SK-N-SH (cell line): ENCODE data around the gene TFB1M. TPM values are rescaled to one million over a fixed set of nuclear protein-coding genes. Genes with fewer than 3 reads are reported as not detected.

Experiments
- CTCF ChIA-PET: fragments of 300-600, 350-600 bp; formaldehyde crosslinking; extraction: SDS; loops from one replicate; lab custom pipeline; 2021; lab: Yijun Ruan, JAX
- POLR2A ChIA-PET: fragments of 350-600 bp; sonication (Branson Sonifier 250); formaldehyde crosslinking; extraction: SDS; loops from one replicate; lab custom pipeline; 2020; ENCODE audit warnings: antibody characterized with exemption, inconsistent platforms; lab: Yijun Ruan, JAX
- DNase-seq: peaks from one replicate; pipeline ENCODE4 v3.0.0; 2012
- H2AFZ ChIP-seq: fragments of 200-600 bp; sonication (generic); 2 replicates; pipeline ENCODE4 v1.8.1; 2016; ENCODE audit warnings: antibody characterized with exemption, mild to moderate bottlenecking, low read depth
- H3F3A ChIP-seq: fragments of 200-600 bp; sonication (generic); replicated peaks from 2 replicates; pipeline ENCODE3; 2016; ENCODE audit warnings: antibody characterized with exemption, mild to moderate bottlenecking; ENCODE audit not compliant: insufficient read depth
- H3K27ac ChIP-seq, 2 experiments: fragments of 200-500 bp in 1 of 2; fragments of 200-600 bp in 1 of 2; sonication (Bioruptor generic) in 1 of 2; sonication (generic), shearing (Covaris generic) in 1 of 2; 2 replicates each; pipeline versions ENCODE4 v1.5.1 to v1.6.1; 2014 to 2016; ENCODE audit warnings: low read depth in 2 of 2, inconsistent platforms in 1 of 2, low read length in 1 of 2, mild to moderate bottlenecking in 1 of 2, mixed read lengths in 1 of 2
- H3K27me3 ChIP-seq: fragments of 200-600 bp; sonication (generic), shearing (Covaris generic); 2 replicates; pipeline ENCODE4 v1.6.1; 2016; ENCODE audit warnings: mixed run types; ENCODE audit not compliant: insufficient read depth
- H3K36me3 ChIP-seq, 2 experiments: fragments of 200-500 bp in 1 of 2; fragments of 200-600 bp in 1 of 2; sonication (Bioruptor generic) in 1 of 2; sonication (generic) in 1 of 2; replicated peaks in 1 of 2; 2 replicates each; pipeline versions ENCODE3 to v1.5.1; 2014 to 2016; ENCODE audit warnings: low read length in 1 of 2, mild to moderate bottlenecking in 1 of 2; ENCODE audit not compliant: insufficient read depth in 2 of 2, control insufficient read depth in 1 of 2
- H3K4me1 ChIP-seq, 2 experiments: fragments of 200-500 bp in 1 of 2; fragments of 200-600 bp in 1 of 2; sonication (Bioruptor generic) in 1 of 2; sonication (generic), shearing (Covaris generic) in 1 of 2; 2 replicates each; pipeline versions ENCODE4 v1.5.1 to v1.6.1; 2014 to 2016; ENCODE audit warnings: low read depth in 1 of 2, low read length in 1 of 2, mixed run types in 1 of 2; ENCODE audit not compliant: insufficient read depth in 2 of 2, control insufficient read depth in 1 of 2
- H3K4me2 ChIP-seq: fragments of 200-600 bp; sonication (generic), shearing (Covaris generic); 2 replicates; pipeline ENCODE4 v1.6.1; 2017; ENCODE audit warnings: mixed run types
- H3K4me3 ChIP-seq, 2 experiments: fragments of 200-500 bp in 1 of 2; fragments of 200-600 bp in 1 of 2; sonication (Bioruptor generic) in 1 of 2; sonication (generic), shearing (Covaris generic) in 1 of 2; 2 replicates each; pipeline versions ENCODE4 v1.5.1 to v1.8.1; 2014 to 2016; ENCODE audit warnings: low read depth in 2 of 2, inconsistent platforms in 1 of 2, low read length in 1 of 2, mild to moderate bottlenecking in 1 of 2, mixed read lengths in 1 of 2, moderate library complexity in 1 of 2
- H3K79me2 ChIP-seq: fragments of 200-600 bp; sonication (generic); 2 replicates; pipeline ENCODE4 v1.8.1; 2017; ENCODE audit warnings: mild to moderate bottlenecking; ENCODE audit not compliant: insufficient read depth
- H3K9ac ChIP-seq: fragments of 200-600 bp; sonication (generic); 2 replicates; pipeline ENCODE4 v1.6.1; 2017; ENCODE audit warnings: mixed run types
- H3K9me2 ChIP-seq: fragments of 200-600 bp; sonication (generic); 2 replicates; pipeline ENCODE4 v1.6.1; 2017; ENCODE audit warnings: mixed run types
- H3K9me3 ChIP-seq: fragments of 200-600 bp; sonication (generic); 2 replicates; pipeline ENCODE4 v1.6.1; 2017; ENCODE audit warnings: mixed run types, mild to moderate bottlenecking, moderate library complexity
- H4K20me1 ChIP-seq: fragments of 200-600 bp; sonication (generic); 2 replicates; pipeline ENCODE4 v1.6.1; 2017; ENCODE audit warnings: mild to moderate bottlenecking, mixed run types; ENCODE audit not compliant: insufficient read depth
- CHD2 ChIP-seq: fragments of 150-350 bp; IDR thresholded peaks from 2 replicates; pipeline ENCODE4 v1.6.1; 2018; ENCODE audit warnings: low read length; ENCODE audit not compliant: partially characterized antibody
- ELF1 ChIP-seq: IDR thresholded peaks from 2 replicates; pipeline ENCODE4 v1.4.0; 2012
- EP300 ChIP-seq, 2 experiments: IDR thresholded peaks; 2 replicates each; pipeline versions ENCODE4 v1.4.0 to v1.6.1; 2012; ENCODE audit warnings: borderline replicate concordance in 1 of 2, low read depth in 1 of 2, low read length in 1 of 2
- EZH2phosphoT487 ChIP-seq: fragments of 200-600 bp; sonication (generic); IDR thresholded peaks from 2 replicates; pipeline ENCODE4 v1.6.1; 2017; ENCODE audit warnings: low read depth, mixed run types, mild to moderate bottlenecking, antibody characterized with exemption, moderate library complexity, borderline replicate concordance
- FOSL2 ChIP-seq: IDR thresholded peaks from 2 replicates; pipeline ENCODE4 v1.4.0; 2012; ENCODE audit warnings: low read depth, mild to moderate bottlenecking, moderate library complexity, borderline replicate concordance
- FOXM1 ChIP-seq: IDR thresholded peaks from 2 replicates; pipeline ENCODE4 v1.4.0; 2012; ENCODE audit warnings: low read depth, mild to moderate bottlenecking
- GATA2 ChIP-seq: sonication (generic); formaldehyde crosslinking; IDR thresholded peaks from 2 replicates; pipeline ENCODE4 v1.5.0; 2020; ENCODE audit warnings: mild to moderate bottlenecking, missing genetic modification reagents
- JUND ChIP-seq: IDR thresholded peaks from 2 replicates; pipeline ENCODE4 v1.4.0; 2012
- MXI1 ChIP-seq: IDR thresholded peaks from 2 replicates; pipeline ENCODE4 v1.6.1; 2012; ENCODE audit warnings: mild to moderate bottlenecking, low read depth, low read length, improper control_type of control experiment
- NFIC ChIP-seq: IDR thresholded peaks from 2 replicates; pipeline ENCODE4 v1.4.0; 2012; ENCODE audit warnings: borderline replicate concordance
- NRF1 ChIP-seq: IDR thresholded peaks from 2 replicates; pipeline ENCODE4 v1.6.1; 2012; ENCODE audit warnings: low read depth, mild to moderate bottlenecking, low read length
- RAD21 ChIP-seq: IDR thresholded peaks from 2 replicates; pipeline ENCODE4 v1.6.1; 2012; ENCODE audit warnings: mild to moderate bottlenecking, low read length
- RXRA ChIP-seq: IDR thresholded peaks from 2 replicates; pipeline ENCODE4 v1.4.0; 2012; ENCODE audit warnings: low read depth, mild to moderate bottlenecking, borderline replicate concordance
- SIN3A ChIP-seq: IDR thresholded peaks from 2 replicates; pipeline ENCODE4 v1.6.1; 2012; ENCODE audit warnings: low read depth, mild to moderate bottlenecking, low read length, moderate library complexity, borderline replicate concordance
- SMC3 ChIP-seq: IDR thresholded peaks from 2 replicates; pipeline ENCODE4 v1.6.1; 2012; ENCODE audit warnings: low read depth, low read length, improper control_type of control experiment
- TAF1 ChIP-seq: IDR thresholded peaks from 2 replicates; pipeline ENCODE4 v1.6.1; 2012; ENCODE audit warnings: low read depth, mild to moderate bottlenecking, low read length, moderate library complexity, borderline replicate concordance
- TCF12 ChIP-seq: IDR thresholded peaks from 2 replicates; pipeline ENCODE4 v1.4.0; 2012
- TEAD4 ChIP-seq: IDR thresholded peaks from 2 replicates; pipeline ENCODE4 v1.4.0; 2012; ENCODE audit warnings: mild to moderate bottlenecking, borderline replicate concordance; ENCODE audit not compliant: insufficient read depth
- YY1 ChIP-seq: IDR thresholded peaks from 2 replicates; pipeline ENCODE4 v1.4.0; 2012; ENCODE audit warnings: low read depth, mild to moderate bottlenecking
- WGBS: methylation state at CpG from one replicate; pipeline ENCODE4 v1.1.6; 2017; ENCODE audit warnings: low lambda C conversion rate; 5-methylcytosine and 5-hydroxymethylcytosine counted together
- polyA plus RNA-seq, 3 experiments: library from polyadenylated mRNA; depleted of rRNA; stranded (reverse); fragments of >200 nt; gene quantifications; 2 replicates each; pipeline ENCODE4 v1.2.3, GENCODE V29; 2012
- TF ChIP-seq, protein P1 (sequence below): IDR thresholded peaks from 2 replicates; pipeline ENCODE4 v1.6.1; 2012; ENCODE audit warnings: mild to moderate bottlenecking, low read depth, low read length, moderate library complexity
- TF ChIP-seq, protein P2 (sequence below): IDR thresholded peaks from 2 replicates; pipeline ENCODE4 v1.4.0; 2012; ENCODE audit warnings: low read depth
- TF ChIP-seq, protein P3 (sequence below): fragments of 150-350 bp; IDR thresholded peaks from 2 replicates; pipeline ENCODE4 v1.6.1; 2016; ENCODE audit warnings: mild to moderate bottlenecking, low read depth, low read length

The TFB1M gene
- polyA plus RNA-seq, 1 of the 3 experiments (the other 2 are of a cell fraction), result 28.4 TPM

DNA sequence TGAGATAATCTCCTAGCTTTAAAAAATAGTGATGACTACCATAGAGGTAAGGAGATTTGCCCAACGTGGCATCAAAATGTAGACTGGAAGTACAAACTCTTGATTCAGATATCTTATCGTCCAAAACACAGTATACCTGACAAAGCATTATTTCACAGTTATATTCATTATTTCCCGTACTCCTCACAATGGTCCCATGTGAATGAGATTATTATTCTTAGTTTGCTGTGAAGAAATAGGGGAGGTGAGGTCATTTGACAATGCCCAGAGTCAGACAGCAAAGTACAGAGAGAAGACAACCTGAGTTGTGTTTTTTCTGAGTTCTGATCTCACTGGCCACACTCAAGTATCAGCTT lies 1.2 kb upstream of the TFB1M start:
- ChIA-PET POLR2A (interaction anchor here (0.5 to 1.6 kb wide), 4 partner anchors 17 to 714 kb away, joined by 3 to 5 read pairs (median 4); no protein-coding TSS in a partner anchor), CTCF (interaction anchor here (0.8 to 3.1 kb wide), 11 partner anchors 16 to 447 kb away, joined by 3 to 15 read pairs (median 4); partner anchors contain the start of gene CLDN20)
- Histone ChIP-seq H3K27me3 (no peaks in the 10 kb centered on the region), H2AFZ (peak overlapping the region; percentile 92), H3K9me3 (no peaks in the 10 kb centered on the region), H3K27ac (peak overlapping the region; percentile 83 to 97), H3K36me3 (peaks cover 9 to 20% of the 10 kb centered on the region in 2 experiments), H3K9ac (peak overlapping the region; percentile 75), H3K79me2 (peaks cover 36% of the 10 kb centered on the region), H3K4me2 (peak overlapping the region; percentile 71), H4K20me1 (no peaks in the 10 kb centered on the region), H3K4me3 (peak overlapping the region; percentile 95 to 99), H3F3A (peaks cover 16% of the 10 kb centered on the region), H3K4me1 (peaks cover 12 to 22% of the 10 kb centered on the region in 2 experiments), H3K9me2 (no peaks in the 10 kb centered on the region)
- 63% methylated on average over 3 of the region's 3 CpGs for whole genome bisulfite sequencing
- DNase-seq, result no peak
- TF ChIP-seq GATA2 (no peak), TEAD4 (no peak), EP300 (IDR thresholded peaks at IDR 0.05; ENCODE audit: borderline replicate concordance in 1 of 2, low read depth in 1 of 2, low read length in 1 of 2) (no peak), RAD21 (no peak), YY1 (no peak), NFIC (no peak), ELF1 (no peak)

DNA sequence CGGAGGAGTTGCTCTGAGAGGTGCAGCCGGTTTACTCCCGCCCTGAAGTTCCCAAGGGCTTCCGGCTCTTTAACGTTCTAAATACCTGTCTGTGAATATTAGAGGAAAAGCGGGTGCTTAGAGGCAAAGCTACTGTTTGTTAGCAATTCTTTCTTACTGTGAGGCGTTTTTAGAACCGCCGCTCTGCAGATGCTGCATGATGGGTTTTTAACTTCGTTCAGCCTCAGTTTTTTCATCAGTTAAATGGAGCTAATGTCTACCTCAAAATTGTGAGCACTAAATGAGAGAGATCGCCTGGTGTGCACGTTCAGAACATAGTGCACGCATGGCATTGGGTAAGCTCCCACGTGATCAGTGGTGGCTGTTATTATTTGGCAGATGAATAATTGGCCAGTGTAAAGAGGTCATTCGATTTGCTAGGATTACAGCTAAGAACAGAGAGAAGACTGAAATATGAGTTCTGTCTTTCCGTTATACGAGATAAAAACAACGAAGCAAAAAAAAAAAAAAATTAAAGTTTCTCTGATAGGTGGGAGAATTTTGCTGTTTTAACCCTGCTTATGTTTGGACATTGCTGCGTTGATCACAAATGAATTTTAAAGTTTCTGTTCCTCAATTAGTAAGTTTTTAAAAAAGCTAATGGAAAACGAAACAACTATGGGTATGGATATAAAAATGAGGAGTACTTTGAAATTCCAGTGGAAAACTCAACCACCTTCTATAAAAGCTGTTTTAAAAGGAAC lies 660 bp upstream of the TFB1M start:
- Histone ChIP-seq H2AFZ (peak overlapping the region; percentile 92), H4K20me1 (no peaks in the 10 kb centered on the region), H3K79me2 (peaks cover 41% of the 10 kb centered on the region), H3K4me1 (peaks cover 15 to 22% of the 10 kb centered on the region in 2 experiments), H3K4me2 (peak overlapping the region; percentile 71), H3F3A (peaks cover 16% of the 10 kb centered on the region), H3K27me3 (no peaks in the 10 kb centered on the region), H3K9ac (peak overlapping the region; percentile 75), H3K4me3 (peak overlapping the region; percentile 95 to 99), H3K9me2 (no peaks in the 10 kb centered on the region), H3K36me3 (peaks cover 15 to 25% of the 10 kb centered on the region in 2 experiments), H3K27ac (peak overlapping the region; percentile 83 to 97), H3K9me3 (no peaks in the 10 kb centered on the region)
- POLR2A ChIA-PET, result interaction anchor here (0.5 to 1.6 kb wide), 6 partner anchors 16 to 714 kb away, joined by 3 to 5 read pairs (median 4); no protein-coding TSS in a partner anchor
- DNase-seq, result peak; percentile 46
- CTCF ChIA-PET, result interaction anchor here (0.8 to 3.1 kb wide), 10 partner anchors 16 to 447 kb away, joined by 3 to 15 read pairs (median 4); partner anchors contain the start of gene CLDN20
- 2% methylated on average over 18 of the region's 20 CpGs for WGBS
- TF ChIP-seq, protein P1, sequence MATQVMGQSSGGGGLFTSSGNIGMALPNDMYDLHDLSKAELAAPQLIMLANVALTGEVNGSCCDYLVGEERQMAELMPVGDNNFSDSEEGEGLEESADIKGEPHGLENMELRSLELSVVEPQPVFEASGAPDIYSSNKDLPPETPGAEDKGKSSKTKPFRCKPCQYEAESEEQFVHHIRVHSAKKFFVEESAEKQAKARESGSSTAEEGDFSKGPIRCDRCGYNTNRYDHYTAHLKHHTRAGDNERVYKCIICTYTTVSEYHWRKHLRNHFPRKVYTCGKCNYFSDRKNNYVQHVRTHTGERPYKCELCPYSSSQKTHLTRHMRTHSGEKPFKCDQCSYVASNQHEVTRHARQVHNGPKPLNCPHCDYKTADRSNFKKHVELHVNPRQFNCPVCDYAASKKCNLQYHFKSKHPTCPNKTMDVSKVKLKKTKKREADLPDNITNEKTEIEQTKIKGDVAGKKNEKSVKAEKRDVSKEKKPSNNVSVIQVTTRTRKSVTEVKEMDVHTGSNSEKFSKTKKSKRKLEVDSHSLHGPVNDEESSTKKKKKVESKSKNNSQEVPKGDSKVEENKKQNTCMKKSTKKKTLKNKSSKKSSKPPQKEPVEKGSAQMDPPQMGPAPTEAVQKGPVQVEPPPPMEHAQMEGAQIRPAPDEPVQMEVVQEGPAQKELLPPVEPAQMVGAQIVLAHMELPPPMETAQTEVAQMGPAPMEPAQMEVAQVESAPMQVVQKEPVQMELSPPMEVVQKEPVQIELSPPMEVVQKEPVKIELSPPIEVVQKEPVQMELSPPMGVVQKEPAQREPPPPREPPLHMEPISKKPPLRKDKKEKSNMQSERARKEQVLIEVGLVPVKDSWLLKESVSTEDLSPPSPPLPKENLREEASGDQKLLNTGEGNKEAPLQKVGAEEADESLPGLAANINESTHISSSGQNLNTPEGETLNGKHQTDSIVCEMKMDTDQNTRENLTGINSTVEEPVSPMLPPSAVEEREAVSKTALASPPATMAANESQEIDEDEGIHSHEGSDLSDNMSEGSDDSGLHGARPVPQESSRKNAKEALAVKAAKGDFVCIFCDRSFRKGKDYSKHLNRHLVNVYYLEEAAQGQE, result no peak
- TF ChIP-seq EZH2phosphoT487 (no peak), EP300 (IDR thresholded peaks at IDR 0.05; ENCODE audit: borderline replicate concordance in 1 of 2, low read depth in 1 of 2, low read length in 1 of 2) (peak in 1 of 2 experiments; percentile 38; a peak in 1 of 4 replicates), MXI1 (peak; percentile 92), FOSL2 (no peak), SMC3 (no peak), RXRA (no peak), GATA2 (no peak), TAF1 (0 out of 2 replicates have a peak, but pooled peaks have one; percentile 32), SIN3A (no peak), YY1 (no peak), RAD21 (no peak), TCF12 (peak; percentile 12; the same call in 1 of the 2 replicates), NRF1 (no peak), ELF1 (no peak), CHD2 (peak; percentile 5), FOXM1 (no peak), JUND (no peak), NFIC (no peak)
- TF ChIP-seq, protein P2, sequence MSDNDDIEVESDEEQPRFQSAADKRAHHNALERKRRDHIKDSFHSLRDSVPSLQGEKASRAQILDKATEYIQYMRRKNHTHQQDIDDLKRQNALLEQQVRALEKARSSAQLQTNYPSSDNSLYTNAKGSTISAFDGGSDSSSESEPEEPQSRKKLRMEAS, result peak; percentile 90
- TF ChIP-seq, protein P3, sequence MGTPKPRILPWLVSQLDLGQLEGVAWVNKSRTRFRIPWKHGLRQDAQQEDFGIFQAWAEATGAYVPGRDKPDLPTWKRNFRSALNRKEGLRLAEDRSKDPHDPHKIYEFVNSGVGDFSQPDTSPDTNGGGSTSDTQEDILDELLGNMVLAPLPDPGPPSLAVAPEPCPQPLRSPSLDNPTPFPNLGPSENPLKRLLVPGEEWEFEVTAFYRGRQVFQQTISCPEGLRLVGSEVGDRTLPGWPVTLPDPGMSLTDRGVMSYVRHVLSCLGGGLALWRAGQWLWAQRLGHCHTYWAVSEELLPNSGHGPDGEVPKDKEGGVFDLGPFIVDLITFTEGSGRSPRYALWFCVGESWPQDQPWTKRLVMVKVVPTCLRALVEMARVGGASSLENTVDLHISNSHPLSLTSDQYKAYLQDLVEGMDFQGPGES, result no peak
